ENCODE data around the gene ZBTB17.
"Not testable (repeated sequence)": the region's sequence is repeated elsewhere in the genome, so short reads cannot be mapped to it uniquely, and the experiment has no call there.

ZBTB17 gene

GRCh38 chr1:15916417-15916816, 59.5 kb downstream of the ZBTB17 start:
- TF ChIP-seq ZNF274 (IDR thresholded peaks at IDR 0.05; ENCODE audit: low read depth, low read length): no peak
- H3K4me3 ChIP-seq (ENCODE audit: low read length): no peak overlapping the region; the same call in 1 of the 2 replicates

GRCh38 chr1:15915991-15916390, 59.9 kb downstream of the ZBTB17 start:
- H3K4me3 ChIP-seq (ENCODE audit: low read length): no peak overlapping the region

GRCh38 chr1:15913607-15914006, 62.3 kb downstream of the ZBTB17 start:
- not testable (repeated sequence) for H3K4me3 ChIP-seq (ENCODE audit: low read length)

More at GRCh38 chr1:15915991-15916390, 59.9 kb downstream of the ZBTB17 start:
- no peak for TF ChIP-seq ZNF274 (IDR thresholded peaks at IDR 0.05; ENCODE audit: low read depth, low read length)

- no peak overlapping the region for H3K4me3 ChIP-seq (ENCODE audit: low read length)
- no peak for TF ChIP-seq ZNF274 (IDR thresholded peaks at IDR 0.05; ENCODE audit: low read depth, low read length)
These were observed 64.0 kb downstream of the ZBTB17 start for GRCh38 chr1:15911927-15912326.

GRCh38 chr1:15911141-15911540, 64.8 kb downstream of the ZBTB17 start:
- H3K4me3 ChIP-seq (ENCODE audit: low read length): no peak overlapping the region
- TF ChIP-seq ZNF274 (IDR thresholded peaks at IDR 0.05; ENCODE audit: low read depth, low read length): no peak

- TF ChIP-seq ZNF274 (IDR thresholded peaks at IDR 0.05; ENCODE audit: low read depth, low read length): no peak
- no peak overlapping the region for H3K4me3 ChIP-seq (ENCODE audit: low read length)
These were observed 67.3 kb downstream of the ZBTB17 start for GRCh38 chr1:15908597-15908996.

GRCh38 chr1:15902882-15903281, 73.0 kb downstream of the ZBTB17 start:
- no peak overlapping the region for H3K4me3 ChIP-seq (ENCODE audit: low read length)
- no peak for TF ChIP-seq ZNF274 (IDR thresholded peaks at IDR 0.05; ENCODE audit: low read depth, low read length)

- no peak overlapping the region for H3K4me3 ChIP-seq (ENCODE audit: low read length)
- TF ChIP-seq ZNF274 (IDR thresholded peaks at IDR 0.05; ENCODE audit: low read depth, low read length): no peak
These were observed 75.1 kb downstream of the ZBTB17 start for GRCh38 chr1:15900662-15901279.

- no peak overlapping the region for H3K4me3 ChIP-seq (ENCODE audit: low read length)
- no peak for TF ChIP-seq ZNF274 (IDR thresholded peaks at IDR 0.05; ENCODE audit: low read depth, low read length)
These were observed 76.6 kb downstream of the ZBTB17 start for GRCh38 chr1:15899266-15899665.

- not testable (repeated sequence) for H3K4me3 ChIP-seq (ENCODE audit: low read length)
These were observed 78.9 kb downstream of the ZBTB17 start for GRCh38 chr1:15896841-15897610.

GRCh38 chr1:15895233-15895632, 80.7 kb downstream of the ZBTB17 start:
- no peak for TF ChIP-seq ZNF274 (IDR thresholded peaks at IDR 0.05; ENCODE audit: low read depth, low read length)
- H3K4me3 ChIP-seq (ENCODE audit: low read length): no peak overlapping the region

- not testable (repeated sequence) for H3K4me3 ChIP-seq (ENCODE audit: low read length)
These were observed 82.9 kb downstream of the ZBTB17 start for GRCh38 chr1:15892857-15893599.

Measured in GM08714 (cell line).